Ecto neural progenitor cell (in vitro differentiated cells): ENCODE measurements around the gene DOK7.
"Not testable (repeated sequence)": the region's sequence is repeated elsewhere in the genome, so short reads cannot be mapped to it uniquely, and the experiment has no call there.

Experiments
- DNase-seq: peaks from one replicate; pipeline ENCODE4 v3.0.0-alpha.2; 2018; ENCODE audit warnings: low spot score

The DOK7 gene

GRCh38 chr4:3502941-3503936 is 40.1 kb downstream of the DOK7 start:
- no peak for DNase-seq

GRCh38 chr4:3505231-3505630 is 42.1 kb downstream of the DOK7 start:
- no peak for DNase-seq

GRCh38 chr4:3508542-3508941 is 45.4 kb downstream of the DOK7 start:
- no peak for DNase-seq

DNA sequence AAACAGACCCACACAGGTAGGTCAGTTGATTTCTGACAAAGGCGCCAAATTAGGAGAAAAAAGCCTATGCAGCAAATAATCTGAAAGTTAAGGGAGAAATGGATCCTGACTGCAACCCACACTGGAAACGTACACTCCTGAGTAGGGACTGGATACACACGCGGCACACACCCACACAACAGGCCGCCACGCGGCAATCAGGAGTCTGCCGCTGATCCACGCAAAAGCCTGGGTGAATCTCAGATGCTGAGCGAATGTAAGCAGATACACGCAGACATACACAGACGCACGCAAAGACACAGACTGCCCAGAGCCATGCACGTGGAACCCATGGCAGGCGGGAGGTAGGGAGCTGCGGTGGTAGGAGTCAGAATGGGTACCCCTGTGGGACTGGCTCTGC is 47.4 kb downstream of the DOK7 start:
- DNase-seq, result no peak

DNA sequence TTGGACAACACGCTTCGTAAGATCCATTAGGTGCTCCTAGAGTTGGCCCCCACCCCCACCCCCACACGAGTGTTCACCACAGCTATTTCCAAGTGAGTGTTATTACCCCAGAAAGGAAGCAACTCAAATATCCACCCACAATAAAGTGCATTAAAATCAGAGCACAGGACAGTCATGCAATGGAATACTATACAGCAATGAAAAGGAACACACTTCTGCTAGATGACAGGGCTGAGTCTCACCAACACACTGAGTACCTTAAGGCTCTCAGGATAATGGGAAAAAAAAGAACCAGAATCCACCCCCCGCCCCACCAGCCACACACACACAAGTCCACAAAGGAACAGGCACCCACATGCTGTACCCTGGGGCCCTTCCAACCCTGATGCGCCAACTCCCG is 48.1 kb downstream of the DOK7 start:
- DNase-seq, result no peak

GRCh38 chr4:3511601-3512000 is 48.5 kb downstream of the DOK7 start:
- DNase-seq, result not testable (repeated sequence)

DNA sequence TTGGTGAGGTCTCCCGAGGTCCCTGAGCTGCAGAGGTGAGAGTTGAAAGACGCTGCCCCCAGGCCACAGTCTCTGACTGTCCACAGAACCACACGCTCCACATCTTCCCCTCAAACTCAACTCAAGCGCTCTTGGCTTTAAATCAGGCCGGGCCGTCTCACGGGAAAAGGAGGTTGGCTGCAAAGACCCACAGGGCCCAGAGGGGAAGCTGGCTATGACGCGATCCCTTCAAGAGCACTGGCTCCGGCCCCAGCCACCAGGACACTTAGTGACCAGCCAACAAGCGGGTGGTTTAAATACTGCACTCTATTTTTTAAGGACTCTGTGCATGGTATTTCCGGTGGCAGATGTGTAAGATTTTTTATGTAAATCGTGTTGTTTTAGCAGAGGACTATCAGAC is 49.2 kb downstream of the DOK7 start:
- no peak for DNase-seq

- DNase-seq, result no peak
Observed at GRCh38 chr4:3512719-3513118, 49.6 kb downstream of the DOK7 start.

- no peak for DNase-seq
Observed at GRCh38 chr4:3513807-3514206, 50.7 kb downstream of the DOK7 start.

DNA sequence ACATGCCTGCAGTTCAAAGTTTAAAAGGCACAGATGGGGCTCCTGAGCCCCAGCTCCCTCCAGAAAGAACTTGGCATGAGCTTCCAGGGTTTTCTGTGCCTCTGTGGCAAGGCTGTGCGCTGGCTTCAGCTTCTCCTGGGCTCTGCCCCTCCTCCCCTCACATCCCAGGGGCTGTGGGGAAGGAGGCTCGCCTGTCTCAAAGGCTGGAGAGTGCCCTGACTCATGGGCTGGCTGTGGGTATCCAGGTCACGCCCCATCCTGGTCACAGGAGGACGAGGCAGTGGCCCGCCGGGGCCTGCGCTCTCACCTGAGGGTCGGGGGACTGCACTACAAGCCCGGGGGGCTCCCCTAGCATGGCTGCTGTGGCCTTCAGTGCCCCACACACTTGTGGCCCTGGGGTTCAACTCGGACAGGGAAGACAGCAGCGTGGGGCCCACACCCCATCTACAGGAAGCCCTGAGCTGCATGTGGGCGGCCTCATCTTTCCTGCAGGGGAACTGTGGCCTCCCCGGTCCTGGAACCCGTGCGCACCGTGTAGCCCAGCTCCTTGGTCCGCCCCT is 51.2 kb downstream of the DOK7 start:
- no peak for DNase-seq

- DNase-seq, result no peak
Observed at GRCh38 chr4:3514806-3515501, 51.8 kb downstream of the DOK7 start.

DNA sequence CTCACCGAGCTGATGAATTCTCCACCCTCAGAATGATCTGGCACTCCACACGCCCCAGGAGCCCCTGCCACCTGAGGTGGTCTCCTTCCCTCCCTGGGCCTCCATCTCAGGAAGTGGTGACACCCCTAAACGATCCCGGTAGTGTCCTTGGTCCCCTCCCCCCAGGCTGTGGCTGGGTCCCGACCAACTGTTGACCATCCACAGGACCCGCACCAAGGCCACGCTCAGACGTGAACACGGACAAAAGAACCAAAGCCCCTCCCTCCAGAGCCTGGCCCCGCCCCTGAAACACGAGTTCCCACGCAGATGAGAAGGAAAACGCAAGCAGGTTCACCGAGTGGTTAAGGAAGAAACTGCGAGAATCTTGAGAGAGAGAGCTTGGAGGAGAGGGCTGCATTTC is 52.5 kb downstream of the DOK7 start:
- no peak for DNase-seq

DNA sequence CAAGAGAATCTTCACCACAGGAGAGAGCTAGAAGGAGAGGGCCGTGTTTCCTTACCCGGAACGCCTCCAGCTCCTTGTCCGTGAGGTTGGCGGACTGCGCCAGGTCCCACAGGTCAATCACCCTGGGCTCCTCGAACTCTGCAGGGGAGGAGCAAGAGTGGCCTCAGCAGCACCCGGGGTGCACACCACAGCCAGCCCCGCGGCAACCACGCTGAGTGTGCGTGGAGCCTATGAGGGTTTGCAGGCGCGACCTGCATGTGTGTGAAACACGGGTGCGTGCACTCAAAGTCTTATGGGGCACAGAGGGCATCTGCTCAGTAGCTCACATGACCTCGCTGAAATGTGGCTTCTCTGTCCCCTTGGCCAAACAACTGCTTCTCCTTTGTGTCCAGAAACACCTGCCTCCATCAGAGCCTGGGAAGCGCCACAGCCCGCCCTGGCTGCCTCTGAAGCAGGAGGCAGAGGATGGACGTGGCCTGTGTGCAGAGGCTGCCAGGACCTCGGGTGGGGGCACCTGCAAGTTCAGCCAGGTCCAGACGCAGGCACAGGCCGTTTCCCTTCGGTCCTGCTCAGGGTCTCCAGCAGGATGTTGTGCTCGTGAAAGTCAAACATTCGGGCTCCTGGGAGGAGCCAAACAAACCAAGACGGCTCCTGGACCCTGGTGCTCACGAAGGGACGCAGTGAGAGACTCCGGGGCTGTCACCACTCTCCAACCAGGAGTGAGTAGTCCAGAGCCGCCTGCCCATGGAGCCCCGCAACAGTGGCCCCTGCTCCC is 53.1 kb downstream of the DOK7 start:
- DNase-seq, result no peak

- DNase-seq, result no peak
Observed at GRCh38 chr4:3516836-3517730, 54.0 kb downstream of the DOK7 start.

- no peak for DNase-seq
Observed at GRCh38 chr4:3517731-3518510, 54.8 kb downstream of the DOK7 start.

DNA sequence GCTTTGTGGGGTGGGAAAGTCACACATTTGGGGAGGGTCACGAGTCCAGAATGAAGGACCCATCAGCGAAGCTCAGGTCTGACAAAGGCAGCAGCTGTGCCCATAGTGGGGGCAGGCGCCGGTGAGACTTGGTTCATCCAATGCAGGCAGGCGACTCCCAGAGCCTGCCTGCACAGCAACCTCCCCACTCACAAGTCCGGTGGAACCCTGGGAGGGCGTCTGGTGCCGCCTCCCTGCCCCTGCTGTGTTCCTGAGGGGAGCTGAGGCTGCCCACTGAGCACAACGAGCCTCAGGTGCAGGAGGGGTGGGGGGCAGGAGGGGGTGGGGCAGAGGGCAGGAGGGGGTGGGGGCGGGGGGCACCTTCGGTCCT is 55.4 kb downstream of the DOK7 start:
- no peak for DNase-seq

DNA sequence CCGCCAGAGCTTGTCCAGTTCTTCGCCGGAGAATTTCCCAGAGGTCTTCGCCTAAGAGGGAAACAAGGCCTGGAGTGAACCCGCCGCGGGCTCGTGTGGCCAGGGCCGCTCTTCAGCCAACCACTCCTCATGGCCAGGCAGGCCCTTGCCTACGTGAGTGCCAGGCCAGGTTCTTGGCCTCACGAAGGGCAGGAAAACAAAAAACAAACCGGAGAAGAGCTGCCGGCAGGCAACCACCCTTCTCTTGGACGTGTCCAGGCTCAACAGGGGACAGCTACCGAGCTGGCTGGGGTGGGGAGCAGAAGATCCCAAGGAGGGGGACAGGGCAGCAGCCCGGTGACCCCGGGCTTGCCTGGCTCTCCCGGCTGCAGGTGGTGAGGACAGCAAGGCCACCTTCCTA is 55.8 kb downstream of the DOK7 start:
- no peak for DNase-seq

DNA sequence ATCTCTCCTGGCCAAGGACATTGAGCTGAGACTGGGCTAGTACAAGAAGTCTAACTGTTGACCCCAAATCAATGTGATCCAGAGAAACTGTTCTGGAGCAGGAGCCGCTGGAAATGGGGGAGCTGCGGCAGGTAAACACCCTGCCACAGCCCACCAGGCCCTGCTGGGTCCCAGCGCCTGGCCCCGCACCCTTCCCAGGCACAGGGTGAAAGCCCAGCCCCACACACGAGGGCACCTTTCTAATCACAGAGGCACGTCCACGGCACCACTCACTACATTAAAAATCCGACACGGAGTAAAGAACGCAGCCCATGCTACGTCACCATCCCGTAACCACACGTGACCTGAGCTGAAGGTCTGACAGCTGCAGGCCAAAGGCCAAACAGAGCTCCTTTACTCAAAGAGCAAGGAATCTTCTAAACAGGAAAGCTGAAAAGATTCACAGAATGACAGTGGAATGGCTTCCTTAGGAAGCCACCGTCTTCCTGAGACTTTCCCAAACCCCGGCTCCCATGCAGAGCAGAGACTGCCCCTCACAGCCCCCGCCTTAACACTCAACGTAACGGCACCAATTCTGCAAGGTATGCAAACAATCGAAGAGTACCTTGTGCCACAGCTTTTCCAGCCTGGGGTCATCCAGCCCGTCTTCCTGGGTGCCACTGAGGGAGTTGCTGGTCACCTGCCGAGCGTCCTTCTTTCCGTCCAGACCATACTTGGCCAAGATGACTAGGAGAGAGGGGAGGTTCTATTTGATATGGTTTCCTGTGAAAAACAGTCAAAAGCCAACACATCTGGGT is 56.6 kb downstream of the DOK7 start:
- no peak for DNase-seq

GRCh38 chr4:3520276-3520675 is 57.2 kb downstream of the DOK7 start:
- no peak for DNase-seq
